Endothelial cell of umbilical vein (primary cell): ENCODE measurements around the gene ZNF415. TPM values are rescaled to one million over a fixed set of nuclear protein-coding genes. Genes with fewer than 3 reads are reported as not detected.

Source experiments
- BruUV-seq: library from RNA; stranded (reverse); fragments of 400-500 nt; replicated peaks from 2 replicates; lab custom pipeline; 2021; lab: Mats Ljungman, UMichigan
- CTCF ChIA-PET: fragments of 300-600, 350-600 bp; sonication (Branson Sonifier 250); formaldehyde crosslinking; loops from one replicate; lab custom pipeline; 2021; ENCODE audit warnings: antibody characterized with exemption, inconsistent platforms; lab: Charles Lee
- POLR2A ChIA-PET: fragments of 300-600, 350-600 bp; sonication (Branson Sonifier 250); formaldehyde crosslinking; loops from one replicate; lab custom pipeline; 2021; ENCODE audit warnings: antibody characterized with exemption, inconsistent platforms; lab: Charles Lee
- DNase-seq: peaks from one replicate; pipeline ENCODE4 v3.0.0-alpha.2; 2011; ENCODE audit warnings: low read depth, low spot score
- FAIRE-seq: peaks from 2 replicates; lab custom pipeline; 2011; peaks lifted over from hg19 to GRCh38; lab: Jason Lieb, UNC
- H2AFZ ChIP-seq: 2 replicates; pipeline ENCODE4 v1.6.0; 2012; ENCODE audit warnings: low read depth, low read length, control low read depth, inconsistent platforms
- H3K27ac ChIP-seq: 2 replicates; pipeline ENCODE4 v1.5.1; 2011; ENCODE audit warnings: low read depth, mild to moderate bottlenecking, control low read depth, low read length, moderate library complexity; ENCODE audit not compliant: insufficient read depth
- H3K27me3 ChIP-seq, 2 experiments: 2 replicates each; pipeline versions ENCODE4 v1.6.0 to v1.6.1; 2011; ENCODE audit warnings: low read length in 2 of 2, mixed read lengths in 1 of 2; ENCODE audit not compliant: control insufficient read depth in 2 of 2, insufficient read depth in 2 of 2
- H3K36me3 ChIP-seq, 2 experiments: 2 replicates in 1 of 2; 3 replicates in 1 of 2; pipeline ENCODE4 v1.5.1; 2011; ENCODE audit warnings: low read length in 2 of 2, mild to moderate bottlenecking in 1 of 2, moderate library complexity in 1 of 2; ENCODE audit not compliant: control insufficient read depth in 2 of 2, insufficient read depth in 2 of 2; ENCODE audit errors: extremely low read depth in 1 of 2
- H3K4me1 ChIP-seq: 3 replicates; pipeline ENCODE4 v1.5.1; 2011; ENCODE audit warnings: mild to moderate bottlenecking, low read length; ENCODE audit not compliant: control insufficient read depth, insufficient read depth; ENCODE audit errors: extremely low read depth
- H3K4me2 ChIP-seq: 2 replicates; pipeline ENCODE4 v1.6.1; 2011; ENCODE audit warnings: low read length, control low read depth, mixed read lengths; ENCODE audit not compliant: insufficient read depth
- H3K4me3 ChIP-seq, 3 experiments: fragments of 200-600 bp in 1 of 3; sonication (generic), shearing (Covaris generic) in 1 of 3; replicated peaks in 1 of 3; 2 replicates each; pipeline ENCODE4 v1.5.1; 2011 to 2016; ENCODE audit warnings: control low read depth in 3 of 3, low read length in 3 of 3, mild to moderate bottlenecking in 2 of 3, inconsistent platforms in 1 of 3, low read depth in 1 of 3, moderate library complexity in 1 of 3; ENCODE audit not compliant: insufficient read depth in 1 of 3
- H3K79me2 ChIP-seq: 2 replicates; pipeline ENCODE4 v1.6.0; 2012; ENCODE audit warnings: low read length, inconsistent platforms; ENCODE audit not compliant: control insufficient read depth, insufficient read depth
- H3K9ac ChIP-seq: replicated peaks from 2 replicates; pipeline ENCODE3; 2011; ENCODE audit warnings: low read length, control low read depth; ENCODE audit not compliant: insufficient read depth; ENCODE audit errors: extremely low read depth
- H3K9me1 ChIP-seq: replicated peaks from 3 replicates; pipeline ENCODE4 v1.6.0; 2011; ENCODE audit warnings: mild to moderate bottlenecking, low read length; ENCODE audit not compliant: control insufficient read depth, insufficient read depth; ENCODE audit errors: extremely low read depth
- H3K9me3 ChIP-seq: replicated peaks from 2 replicates; pipeline ENCODE4 v1.5.1; 2012; ENCODE audit warnings: low read length, inconsistent platforms; ENCODE audit not compliant: control insufficient read depth, insufficient read depth
- H4K20me1 ChIP-seq: replicated peaks from 2 replicates; pipeline ENCODE3; 2011; ENCODE audit warnings: mild to moderate bottlenecking, low read length; ENCODE audit not compliant: control insufficient read depth, insufficient read depth; ENCODE audit errors: extremely low read depth
- CTCF ChIP-seq, 2 donors: IDR thresholded peaks; 1 replicate in 1 of 2; 2 replicates in 1 of 2; pipeline ENCODE4 v1.5.1; 2011; ENCODE audit warnings: low read length in 2 of 2, mild to moderate bottlenecking in 2 of 2, moderate library complexity in 2 of 2, control low read depth in 1 of 2, inconsistent platforms in 1 of 2, low read depth in 1 of 2; ENCODE audit not compliant: insufficient read depth in 1 of 2; ENCODE audit errors: extremely low read depth in 1 of 2
- EZH2 ChIP-seq: IDR thresholded peaks from 2 replicates; pipeline ENCODE4 v1.6.1; 2012; ENCODE audit warnings: borderline replicate concordance, low read depth, mild to moderate bottlenecking, moderate library complexity, low read length, inconsistent platforms; ENCODE audit not compliant: severe bottlenecking
- FOS ChIP-seq: IDR thresholded peaks from 2 replicates; pipeline ENCODE4 v1.6.1; 2011; ENCODE audit warnings: mild to moderate bottlenecking, low read length, moderate library complexity, borderline replicate concordance; ENCODE audit not compliant: insufficient read depth
- GATA2 ChIP-seq: IDR thresholded peaks from 2 replicates; pipeline ENCODE4 v1.7.0; 2011; ENCODE audit warnings: low read depth, mild to moderate bottlenecking, moderate library complexity, mixed read lengths, low read length; ENCODE audit not compliant: insufficient read length, insufficient read depth
- JUN ChIP-seq: IDR thresholded peaks from 2 replicates; pipeline ENCODE4 v1.6.1; 2011; ENCODE audit warnings: borderline replicate concordance, low read depth; ENCODE audit not compliant: insufficient read length, insufficient read depth
- MYC ChIP-seq: IDR thresholded peaks from one replicate; pipeline ENCODE4 v1.6.1; 2011; ENCODE audit warnings: mild to moderate bottlenecking, low read depth, low read length
- POLR2A ChIP-seq: IDR thresholded peaks from 2 replicates; pipeline ENCODE4 v1.6.1; 2012; ENCODE audit warnings: low read depth, mild to moderate bottlenecking, control low read depth, low read length
- POLR2AphosphoS5 ChIP-seq: IDR thresholded peaks from 2 replicates; pipeline ENCODE4 v1.6.1; 2012; ENCODE audit warnings: low read depth, mild to moderate bottlenecking, control low read depth, low read length, moderate library complexity; ENCODE audit not compliant: insufficient read depth
- dilution Hi-C: fragments of 300-500 bp; cut with MboI; formaldehyde crosslinking; loops from one replicate; pipeline ENCODE4 v1.15.0; 2019; ENCODE audit warnings: low sequenced_read_pairs; ENCODE audit not compliant: extremely low pct_ligation_motif_present
- intact Hi-C: fragments of 100-400 bp; cut with micrococcal nuclease; formaldehyde crosslinking; loops from one replicate; pipeline ENCODE4 v1.10.0; 2022
- polyA plus RNA-seq, 4 experiments: library from polyadenylated mRNA; depleted of rRNA in 3 of 4; stranded (reverse) in 3 of 4; unstranded in 1 of 4; fragments of >200 nt; gene quantifications; 2 replicates each; pipeline versions ENCODE4 v1.2.1 to v1.2.3, GENCODE V29; 2011 to 2012; ENCODE audit warnings: missing spikeins in 1 of 4
- total RNA-seq: library from RNA; stranded (reverse); gene quantifications from 2 replicates; pipeline ENCODE4 v1.2.3, GENCODE V29; 2021
- TF ChIP-seq, protein P1 (sequence below): IDR thresholded peaks from 2 replicates; pipeline ENCODE4 v1.6.1; 2011; ENCODE audit not compliant: insufficient read depth, insufficient read length

ZNF415 gene
- total and polyA plus RNA-seq, 2 donors (not counting 3 experiments of a cell fraction or from before 2014, with no cell fraction given), result 0.48 to 0.69 TPM

DNA sequence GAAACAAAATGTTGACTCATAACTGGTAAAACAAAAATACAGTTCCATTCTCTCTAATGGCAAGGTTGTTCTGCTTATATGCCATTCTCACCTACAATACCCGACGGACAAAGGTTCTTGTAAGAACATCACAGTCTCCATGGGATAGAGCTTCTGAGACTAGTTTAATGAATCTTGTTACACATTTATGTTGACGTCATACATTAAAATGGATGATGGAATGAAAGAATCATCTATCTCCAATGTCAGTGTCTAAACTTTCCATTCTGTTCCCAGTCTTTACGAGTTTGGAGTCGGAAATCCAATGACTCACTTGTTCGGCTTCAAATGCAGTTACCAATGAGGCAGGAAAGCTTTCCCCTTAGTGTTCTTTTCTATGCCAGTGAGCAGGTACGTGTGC, 47.2 kb downstream of the ZNF415 start:
- peaks cover 3 to 15% of the 10 kb centered on the region in 2 experiments for H3K36me3 ChIP-seq
- no peak overlapping the region for H2AFZ ChIP-seq
- H3K4me1 ChIP-seq, result peaks cover 23% of the 10 kb centered on the region
- DNase-seq (no peak), FAIRE-seq (no peak)
- no peak overlapping the region for H3K27ac ChIP-seq
- TF ChIP-seq CTCF (IDR thresholded peaks at IDR 0.05; ENCODE audit: extremely low read depth in 1 of 2, insufficient read depth in 1 of 2, low read depth in 1 of 2, low read length in 2 of 2), result no peak
- TF ChIP-seq EZH2, result no peak
- TF ChIP-seq, protein P1, sequence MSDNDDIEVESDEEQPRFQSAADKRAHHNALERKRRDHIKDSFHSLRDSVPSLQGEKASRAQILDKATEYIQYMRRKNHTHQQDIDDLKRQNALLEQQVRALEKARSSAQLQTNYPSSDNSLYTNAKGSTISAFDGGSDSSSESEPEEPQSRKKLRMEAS, result no peak
- no peak for TF ChIP-seq GATA2
- no peak for TF ChIP-seq MYC
- TF ChIP-seq POLR2A, result no peak
- no peak for TF ChIP-seq FOS
- no peak for TF ChIP-seq POLR2AphosphoS5
- no peak for TF ChIP-seq JUN
- CTCF ChIA-PET, result interaction anchor here (5.0 kb wide), 1 partner anchor 8 kb away, joined by 38 read pairs; no protein-coding TSS in a partner anchor
- no peak overlapping the region for H3K4me2 ChIP-seq
- no TSS peak for BruUV-seq
- no peaks in the 10 kb centered on the region for H3K9me3 ChIP-seq
- H3K9me1 ChIP-seq, result no peaks in the 10 kb centered on the region
- POLR2A ChIA-PET, result no interaction called here
- intact Hi-C loops (loop anchor here (1.0 to 5.0 kb wide), 3 partner anchors 48 to 143 kb away; no protein-coding TSS in a partner anchor), dilution Hi-C loops (no loop called here)
- no peaks in the 10 kb centered on the region for H4K20me1 ChIP-seq
- H3K79me2 ChIP-seq, result no peaks in the 10 kb centered on the region
- H3K9ac ChIP-seq, result no peak overlapping the region
- H3K27me3 ChIP-seq, result no peaks in the 10 kb centered on the region
- H3K4me3 ChIP-seq, result no peak overlapping the region
